PC-3 (cell line): ENCODE results near the gene CIB4.

Experiments used
- CTCF ChIP-seq: fragments of 300-600 bp; sonication (generic); conservative IDR thresholded peaks from 2 replicates; pipeline ENCODE4 v1.5.1; 2017; ENCODE audit warnings: antibody characterized with exemption, low read depth, mild to moderate bottlenecking, low read length
- EZH2phosphoT487 ChIP-seq: fragments of 300-600 bp; sonication (generic); IDR thresholded peaks from 2 replicates; pipeline ENCODE4 v1.6.1; 2018; ENCODE audit warnings: mild to moderate bottlenecking, antibody characterized with exemption, low read length, borderline replicate concordance

DNA sequence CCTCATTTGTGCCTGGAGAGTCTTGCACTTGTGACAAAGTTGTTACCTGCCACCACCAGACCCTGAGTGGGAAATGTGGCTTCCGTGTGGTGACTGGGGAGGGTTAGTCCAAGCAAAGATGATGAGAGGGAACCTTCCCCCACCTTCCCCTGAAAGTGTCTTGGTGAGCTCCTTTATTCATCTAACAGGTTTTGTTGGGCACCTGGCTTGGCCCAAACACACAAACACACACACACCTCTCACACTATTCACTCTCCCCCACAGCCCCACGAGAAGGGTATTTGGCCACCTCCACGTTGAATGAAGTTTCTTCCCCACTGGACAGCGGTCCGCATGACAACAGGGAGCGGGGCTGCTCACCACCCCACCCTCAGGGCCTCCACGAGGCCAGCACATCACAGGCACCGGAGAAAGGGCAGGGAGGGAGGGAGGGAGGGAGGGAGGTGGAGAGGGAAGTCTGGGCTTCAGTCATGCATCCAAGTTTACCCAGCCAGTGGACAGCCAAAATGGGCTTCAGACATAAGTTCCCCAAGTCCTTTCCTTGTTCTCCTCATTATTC lies 1.4 kb downstream of the CIB4 start:
- TF ChIP-seq CTCF = no peak
- TF ChIP-seq EZH2phosphoT487 = no peak
